Endothelial cell of umbilical vein (primary cell): ENCODE data around the gene USP36.
"Not testable (repeated sequence)": the region's sequence is repeated elsewhere in the genome, so short reads cannot be mapped to it uniquely, and the experiment has no call there.

Experiments used
- CTCF ChIP-seq, 2 donors: IDR thresholded peaks; 1 replicate in 1 of 2; 2 replicates in 1 of 2; pipeline ENCODE4 v1.5.1; 2011; ENCODE audit warnings: low read length in 2 of 2, mild to moderate bottlenecking in 2 of 2, moderate library complexity in 2 of 2, control low read depth in 1 of 2, inconsistent platforms in 1 of 2, low read depth in 1 of 2; ENCODE audit not compliant: insufficient read depth in 1 of 2; ENCODE audit errors: extremely low read depth in 1 of 2
- EZH2 ChIP-seq: IDR thresholded peaks from 2 replicates; pipeline ENCODE4 v1.6.1; 2012; ENCODE audit warnings: borderline replicate concordance, low read depth, mild to moderate bottlenecking, moderate library complexity, low read length, inconsistent platforms; ENCODE audit not compliant: severe bottlenecking
- JUN ChIP-seq: IDR thresholded peaks from 2 replicates; pipeline ENCODE4 v1.6.1; 2011; ENCODE audit warnings: borderline replicate concordance, low read depth; ENCODE audit not compliant: insufficient read length, insufficient read depth
- MAX ChIP-seq: IDR thresholded peaks from 2 replicates; pipeline ENCODE4 v1.6.1; 2011; ENCODE audit not compliant: insufficient read depth, insufficient read length
- POLR2A ChIP-seq: IDR thresholded peaks from 2 replicates; pipeline ENCODE4 v1.6.1; 2012; ENCODE audit warnings: low read depth, mild to moderate bottlenecking, control low read depth, low read length
- POLR2AphosphoS5 ChIP-seq: IDR thresholded peaks from 2 replicates; pipeline ENCODE4 v1.6.1; 2012; ENCODE audit warnings: low read depth, mild to moderate bottlenecking, control low read depth, low read length, moderate library complexity; ENCODE audit not compliant: insufficient read depth

GRCh38 chr17:78779286-78779651, 61.3 kb downstream of the USP36 start:
- TF ChIP-seq POLR2AphosphoS5; CTCF (IDR thresholded peaks at IDR 0.05; ENCODE audit: extremely low read depth in 1 of 2, insufficient read depth in 1 of 2, low read depth in 1 of 2, low read length in 2 of 2); JUN; POLR2A; EZH2; MAX: not testable (repeated sequence)
